ENCODE data around the gene UNCX.
A peak's percentile ranks its signal among the peaks of the same experiment; 100 is the strongest.
"Not testable (repeated sequence)": the region's sequence is repeated elsewhere in the genome, so short reads cannot be mapped to it uniquely, and the experiment has no call there.

Gene UNCX

DNA sequence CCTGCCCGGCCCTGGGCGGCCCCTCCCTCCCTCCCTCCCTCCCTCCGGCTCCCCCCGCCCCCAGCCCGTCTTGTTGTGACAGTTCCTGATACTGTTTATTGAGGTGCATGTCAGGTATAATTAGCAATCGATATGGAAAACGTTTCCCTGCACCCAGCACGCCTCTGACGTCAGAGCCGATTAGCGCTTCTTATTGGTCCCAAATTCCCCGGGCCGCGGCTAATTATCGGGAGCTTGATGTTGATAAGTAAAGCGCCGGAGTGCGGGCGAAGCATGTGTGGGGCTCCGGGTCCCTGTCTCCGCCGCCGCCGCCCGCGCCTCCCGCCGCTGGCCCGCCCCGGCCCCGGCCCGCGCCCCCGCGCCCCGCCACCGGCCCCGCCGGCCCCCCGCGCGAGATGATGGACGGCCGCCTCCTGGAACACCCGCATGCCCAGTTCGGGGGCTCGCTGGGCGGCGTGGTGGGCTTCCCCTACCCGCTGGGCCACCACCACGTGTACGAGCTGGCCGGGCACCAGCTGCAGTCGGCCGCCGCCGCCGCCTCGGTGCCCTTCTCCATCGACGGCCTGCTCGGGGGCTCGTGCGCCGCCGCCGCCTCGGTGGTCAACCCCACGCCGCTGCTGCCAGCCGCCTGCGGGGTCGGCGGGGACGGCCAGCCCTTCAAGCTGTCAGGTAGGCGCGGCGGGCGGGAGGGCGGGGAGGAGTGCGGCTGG is at the start of gene UNCX:
UNCX (plus strand) TSS at position 250 of the 710 bp plus-strand sequence; CDS start at position 396, 146 bp downstream.
- no peak for DNase-seq (ENCODE audit: low read depth)

DNA sequence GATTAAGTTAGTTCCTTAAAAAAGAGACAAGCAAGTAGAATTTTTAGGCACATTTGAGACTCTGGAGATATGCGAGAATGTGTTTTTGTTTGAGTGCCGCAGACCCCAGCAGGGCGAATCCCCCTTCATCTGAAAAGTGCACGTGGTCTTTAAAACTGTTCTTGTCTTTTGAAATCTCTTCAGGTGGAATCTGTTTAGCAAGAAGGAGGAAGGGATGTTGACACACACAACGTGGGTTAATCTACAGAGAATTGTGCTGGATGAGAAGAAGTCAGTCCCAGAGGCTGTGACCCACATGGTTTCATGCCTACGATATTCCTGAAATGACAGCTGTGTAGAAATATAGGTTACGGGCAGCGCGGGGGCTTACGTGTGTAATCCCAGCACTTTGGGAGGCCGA is 45.5 kb upstream of the UNCX start:
- DNase-seq (ENCODE audit: low read depth): no peak

DNA sequence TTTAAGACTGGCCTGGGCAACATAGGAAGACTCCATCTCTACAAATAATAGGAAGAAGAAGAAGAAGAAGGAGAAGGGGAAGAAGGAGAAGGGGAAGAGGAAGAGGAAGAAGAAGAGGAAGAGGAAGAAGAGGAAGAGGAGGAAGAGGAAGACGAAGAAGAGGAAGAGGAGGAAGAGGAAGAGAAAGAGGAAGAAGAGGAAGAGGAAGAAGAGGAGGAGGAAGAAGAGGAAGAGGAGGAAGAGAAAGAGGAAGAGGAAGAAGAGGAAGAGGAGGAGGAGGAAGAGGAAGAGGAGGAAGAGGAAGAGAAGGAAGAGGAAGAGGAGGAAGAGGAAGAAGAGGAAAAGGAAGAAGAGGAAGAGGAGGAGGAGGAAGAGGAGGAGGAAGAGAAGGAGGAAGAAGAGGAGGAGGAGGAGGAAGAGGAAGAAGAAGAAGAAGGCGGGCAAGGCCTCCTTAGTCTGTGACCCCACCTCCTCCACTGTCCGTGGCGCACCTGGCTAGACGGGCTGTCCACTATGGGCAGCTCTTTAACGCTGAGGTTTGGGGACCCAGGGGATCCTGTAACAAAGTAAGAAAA is 43.9 kb upstream of the UNCX start:
- DNase-seq (ENCODE audit: low read depth): no peak

DNA sequence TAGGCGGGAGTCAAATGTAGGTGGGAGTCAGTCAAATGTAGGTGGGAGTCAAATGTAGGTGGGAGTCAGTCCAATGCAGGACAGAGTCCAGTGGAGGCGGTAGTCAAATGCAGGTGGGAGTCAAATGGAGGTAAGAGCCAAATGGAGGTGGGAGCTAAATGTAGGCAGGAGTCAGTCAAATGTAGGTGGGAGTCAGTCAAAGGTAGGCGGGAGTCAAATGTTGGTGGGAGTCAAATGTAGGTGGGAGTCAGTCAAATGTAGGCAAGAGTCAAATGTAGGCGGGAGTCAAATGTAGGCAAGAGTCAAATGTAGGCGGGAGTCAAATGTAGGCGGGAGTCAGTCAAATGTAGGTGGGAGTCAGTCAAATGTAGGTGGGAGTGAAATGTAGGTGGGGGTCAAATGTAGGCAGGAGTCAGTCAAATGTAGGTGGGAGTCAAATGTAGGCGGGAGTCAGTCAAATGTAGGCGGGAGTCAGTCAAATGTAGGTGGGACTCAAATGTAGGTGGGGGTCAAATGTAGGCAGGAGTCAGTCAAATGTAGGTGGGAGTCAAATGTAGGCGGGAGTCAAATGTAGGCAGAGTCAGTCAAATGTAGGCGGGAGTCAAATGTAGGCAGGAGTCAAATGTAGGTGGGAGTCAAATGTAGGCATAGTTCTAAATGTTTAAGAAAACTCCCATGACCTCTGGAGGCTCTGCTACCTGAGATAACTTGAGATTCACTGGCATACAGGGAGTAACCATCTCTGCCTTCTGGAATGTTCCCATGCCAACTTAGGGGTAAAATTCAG is 42.5 kb upstream of the UNCX start:
- DNase-seq (ENCODE audit: low read depth): no peak

DNA sequence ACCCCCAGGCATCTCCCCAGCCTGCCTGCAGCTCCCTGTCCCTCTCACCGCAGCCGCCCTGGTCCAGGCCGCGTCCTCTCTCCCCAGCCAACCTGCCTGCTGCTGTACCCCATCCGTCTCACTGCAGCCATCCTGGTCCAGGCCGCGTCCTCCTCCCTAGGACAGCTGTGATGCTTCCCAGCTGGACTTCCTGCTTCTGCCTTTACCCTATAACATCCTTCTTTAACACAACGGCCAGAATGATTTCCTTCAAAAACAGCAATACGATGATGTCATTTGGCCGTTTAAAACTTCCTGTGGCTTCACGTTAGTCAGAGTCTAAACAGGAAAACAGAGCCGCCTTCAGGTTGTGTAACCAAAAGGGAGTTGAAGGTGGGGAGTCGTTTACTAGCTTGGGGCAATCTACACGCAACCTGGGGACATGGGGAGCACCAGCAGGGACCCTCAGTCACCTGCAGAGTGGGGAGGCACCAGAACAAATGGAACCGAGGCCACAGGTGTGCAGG is 40.4 kb upstream of the UNCX start:
- DNase-seq (ENCODE audit: low read depth): no peak

DNA sequence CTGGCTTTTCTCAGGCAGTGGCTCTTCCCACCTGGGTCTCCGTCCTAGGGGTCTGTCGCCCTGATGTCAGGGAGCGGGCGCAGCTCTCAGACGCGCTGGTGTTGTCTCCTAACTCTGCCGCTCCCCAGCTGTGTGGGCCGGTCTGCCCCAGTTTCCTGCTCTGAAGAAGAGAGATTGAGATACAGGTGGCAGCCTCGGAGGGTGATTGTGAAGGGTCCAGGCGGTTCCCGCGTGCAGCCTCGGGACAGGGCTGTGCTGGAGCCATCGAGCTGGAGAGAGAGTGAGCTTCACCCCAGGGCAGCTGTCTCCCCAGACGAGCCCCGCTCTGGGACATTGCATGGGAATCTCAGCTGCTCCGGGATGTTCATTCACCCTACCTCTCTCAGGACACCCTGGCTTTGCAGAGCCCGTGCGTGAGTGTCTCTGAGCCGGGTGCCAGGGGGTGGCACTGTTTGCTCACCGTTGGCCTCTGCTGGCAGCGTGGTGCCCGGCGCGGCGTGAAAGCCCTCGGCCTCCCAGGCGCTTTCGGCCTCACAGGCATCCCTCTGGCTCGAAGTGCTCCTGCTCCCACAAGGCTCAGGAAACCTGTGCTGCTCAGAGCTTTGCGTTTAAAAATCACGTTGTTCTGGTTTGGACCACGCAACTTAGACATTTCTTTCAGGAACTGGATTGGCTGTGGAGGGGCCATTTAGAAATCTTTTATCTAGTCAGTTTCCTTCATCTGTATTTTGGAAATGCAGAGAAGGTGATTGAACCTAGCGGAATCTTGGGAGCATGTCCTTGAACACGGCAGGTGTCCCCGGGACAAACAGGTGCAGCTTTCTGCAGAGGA is 38.9 kb upstream of the UNCX start:
- DNase-seq (ENCODE audit: low read depth): peak; percentile 25

DNA sequence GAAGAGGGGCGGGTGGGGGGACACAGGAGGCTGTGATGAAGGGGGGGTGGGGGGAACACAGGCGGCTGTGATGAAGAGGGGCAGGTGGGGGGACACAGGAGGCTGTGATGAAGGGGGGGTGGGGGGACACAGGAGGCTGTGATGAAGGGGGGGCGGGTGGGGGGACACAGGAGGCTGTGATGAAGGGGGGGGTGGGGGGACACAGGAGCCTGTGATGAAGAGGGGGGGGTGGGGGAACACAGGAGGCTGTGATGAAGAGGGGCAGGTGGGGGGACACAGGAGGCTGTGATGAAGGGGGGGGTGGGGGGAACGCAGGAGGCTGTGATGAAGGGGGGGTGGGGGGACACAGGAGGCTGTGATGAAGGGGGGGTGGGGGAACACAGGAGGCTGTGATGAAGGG is 36.2 kb upstream of the UNCX start:
- DNase-seq (ENCODE audit: low read depth): not testable (repeated sequence)

DNA sequence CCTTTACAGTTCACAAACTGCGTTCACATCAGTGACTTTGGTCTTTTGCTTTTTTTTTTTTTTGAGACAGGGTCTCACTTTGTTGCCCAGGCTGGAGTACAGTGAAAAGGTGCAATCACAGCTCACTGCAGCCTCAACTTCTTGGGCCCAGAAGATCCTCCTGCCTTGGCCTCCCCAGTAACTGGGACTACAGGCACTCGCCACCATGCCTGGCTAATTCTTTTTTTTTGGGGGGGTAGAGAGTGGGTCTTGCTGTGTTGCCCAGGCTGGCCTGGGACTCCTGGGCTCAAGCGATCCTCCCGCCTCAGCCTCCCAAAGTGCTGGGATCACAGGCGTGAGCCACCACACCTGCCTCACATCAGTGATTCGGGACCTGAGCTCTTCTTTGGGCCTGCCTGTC is 35.7 kb upstream of the UNCX start:
- no peak for DNase-seq (ENCODE audit: low read depth)

DNA sequence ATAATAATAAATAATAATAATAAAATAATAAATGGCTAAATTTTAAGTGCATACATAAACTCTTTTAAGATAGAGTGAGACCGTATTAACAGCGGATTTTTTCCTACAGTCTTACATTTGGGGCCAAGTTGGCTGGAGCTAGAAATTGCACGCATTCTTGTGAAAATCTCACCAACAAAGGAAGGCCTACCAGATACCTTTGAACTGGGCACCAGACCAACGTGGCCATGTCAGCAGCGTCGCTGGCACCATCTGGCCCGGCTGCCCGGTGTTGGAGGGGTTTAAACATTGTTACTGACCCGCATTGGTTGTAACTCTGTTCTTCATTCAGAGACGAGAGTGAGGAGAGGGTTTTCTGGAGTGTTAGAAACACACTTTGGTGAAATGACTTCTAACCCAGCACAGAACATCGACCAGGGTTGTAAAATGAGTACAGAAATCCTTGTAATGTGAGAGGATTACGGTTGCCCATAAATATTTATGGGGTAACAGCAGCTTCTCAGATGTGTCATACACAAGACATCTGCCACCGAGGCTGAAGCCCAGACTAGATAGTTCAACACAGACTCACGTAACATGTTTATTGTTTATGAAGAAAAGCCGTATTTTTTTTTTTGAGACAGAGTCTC is 34.6 kb upstream of the UNCX start:
- no peak for DNase-seq (ENCODE audit: low read depth)

DNA sequence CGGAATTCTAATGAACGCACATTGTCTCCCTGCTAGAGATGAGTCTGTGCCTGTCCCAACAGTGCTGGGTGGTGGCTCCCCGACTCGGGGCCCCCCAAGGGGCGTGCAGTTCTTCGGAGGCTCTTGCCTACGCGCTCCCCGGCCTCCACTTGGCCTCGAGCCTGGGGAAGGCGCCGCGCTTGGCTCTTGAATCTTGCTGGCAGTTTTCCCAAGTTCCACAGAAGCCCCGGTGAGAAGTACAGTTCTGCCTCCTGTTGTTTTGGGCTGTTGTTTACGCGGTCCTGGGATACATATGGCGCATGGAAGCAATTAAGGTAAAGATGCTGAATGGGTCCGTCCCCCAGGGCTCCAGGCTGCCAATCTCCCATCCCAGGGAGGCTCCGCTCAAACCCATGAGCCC is 32.6 kb upstream of the UNCX start:
- no peak for DNase-seq (ENCODE audit: low read depth)

DNA sequence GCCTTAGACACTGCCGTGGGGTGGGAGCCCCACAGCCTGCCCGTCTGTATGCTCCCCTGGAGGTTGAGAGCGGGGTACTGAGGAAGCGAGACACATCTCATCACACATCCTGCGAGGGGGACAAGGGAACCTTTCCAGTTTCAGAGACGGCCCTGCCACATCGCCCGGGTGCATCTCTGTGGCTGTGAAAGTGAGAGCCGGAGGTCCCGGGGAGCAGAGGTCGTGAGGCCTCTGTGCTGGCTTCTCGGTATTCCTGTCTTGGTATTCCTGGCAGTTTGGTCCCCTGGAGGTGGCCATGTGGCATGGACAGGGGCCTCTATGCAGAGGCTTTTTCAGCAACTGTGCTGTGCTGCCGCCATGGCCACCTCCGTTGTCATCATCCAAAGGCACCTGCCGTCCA is 30.8 kb upstream of the UNCX start:
- DNase-seq (ENCODE audit: low read depth): no peak

DNA sequence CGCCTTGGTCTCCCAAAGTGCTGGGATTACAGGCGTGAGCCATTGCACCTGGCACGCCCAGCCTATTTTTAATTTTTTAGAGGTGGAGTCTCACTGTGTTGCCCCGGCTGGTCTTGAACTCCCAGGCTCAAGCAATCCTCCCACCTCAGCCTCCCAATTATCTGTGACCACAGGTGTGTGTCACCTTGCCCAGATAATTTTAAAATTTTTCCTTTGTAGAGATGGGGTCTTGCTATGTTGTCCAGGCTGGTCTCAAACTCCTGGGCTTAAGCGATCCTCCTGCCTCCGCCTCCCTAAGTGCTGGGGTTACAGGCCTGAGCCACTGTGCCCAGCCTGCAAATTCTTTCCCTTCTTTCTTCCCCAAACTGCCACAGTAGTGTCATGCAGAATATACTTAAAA is 29.8 kb upstream of the UNCX start:
- DNase-seq (ENCODE audit: low read depth): not testable (repeated sequence)

DNA sequence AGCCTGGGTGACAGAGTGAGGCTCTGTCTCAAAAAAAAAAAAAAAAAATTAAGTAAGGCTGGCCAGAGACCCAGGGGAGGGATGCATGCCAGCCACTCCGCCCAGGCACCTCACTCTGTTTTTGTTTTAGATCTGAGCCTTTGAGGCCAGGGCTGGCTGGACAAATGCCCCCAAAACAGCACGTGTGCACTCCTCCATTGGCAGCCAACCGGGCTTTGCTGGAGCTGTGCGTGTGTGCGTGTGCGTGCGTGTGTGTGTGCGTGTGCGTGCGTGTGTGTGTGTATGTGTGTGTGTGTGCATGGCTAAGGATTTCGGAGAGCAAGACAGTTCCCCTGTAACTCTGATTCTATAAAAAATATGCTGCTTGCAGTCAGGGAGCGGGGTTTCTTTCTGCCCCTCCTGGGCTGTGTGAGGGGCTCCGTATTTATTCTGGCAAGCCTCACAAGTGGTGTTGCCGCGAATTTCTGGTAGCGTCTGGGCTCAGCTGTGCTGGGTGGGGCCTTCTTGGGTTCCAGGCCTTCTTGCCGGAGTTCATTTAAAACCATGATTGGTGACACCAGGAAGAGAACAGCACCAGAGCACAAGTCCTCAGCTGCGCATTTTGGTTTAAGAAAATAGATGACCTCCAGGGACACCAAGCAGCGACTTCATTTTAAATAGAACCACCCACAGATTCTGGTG is 28.1 kb upstream of the UNCX start:
- DNase-seq (ENCODE audit: low read depth): no peak

DNA sequence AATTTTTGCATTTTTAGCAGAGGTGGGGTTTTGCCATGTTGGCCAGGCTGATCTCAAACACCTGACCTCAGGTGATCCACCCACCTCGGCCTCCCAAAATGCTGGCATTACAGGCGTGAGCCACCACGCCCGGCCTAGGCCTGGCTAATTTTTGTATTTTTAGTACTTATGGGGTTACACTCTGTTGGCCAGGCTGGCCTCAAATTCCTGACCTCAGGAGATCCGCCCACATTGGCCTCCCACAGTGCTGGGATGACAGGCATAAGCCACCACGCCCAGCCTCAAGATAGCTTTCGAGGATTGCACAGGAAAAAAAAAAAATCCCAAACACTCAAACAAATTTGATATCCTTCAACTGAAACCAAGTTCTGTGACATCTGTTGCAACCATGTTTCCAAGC is 26.9 kb upstream of the UNCX start:
- DNase-seq (ENCODE audit: low read depth): not testable (repeated sequence)

DNA sequence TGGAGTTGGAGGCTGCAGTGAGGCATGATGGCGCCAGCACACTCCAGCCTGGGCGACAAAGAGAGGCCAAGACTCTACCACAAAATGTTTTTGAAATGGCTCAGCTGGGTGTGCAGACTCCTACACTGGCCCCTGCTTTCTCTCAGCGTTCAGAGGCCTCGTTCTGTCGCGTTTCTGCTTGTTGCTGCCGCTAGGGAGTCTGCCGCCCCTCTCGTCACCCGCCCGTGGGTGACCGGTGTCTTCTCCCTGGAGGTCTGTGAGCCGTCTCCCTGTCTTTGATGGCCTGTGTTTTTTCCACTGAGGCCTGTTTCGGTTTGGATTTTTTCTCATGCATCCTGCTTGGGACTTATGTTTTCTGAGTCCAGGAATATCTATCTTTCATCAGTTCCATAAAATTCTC is 23.6 kb upstream of the UNCX start:
- no peak for DNase-seq (ENCODE audit: low read depth)

DNA sequence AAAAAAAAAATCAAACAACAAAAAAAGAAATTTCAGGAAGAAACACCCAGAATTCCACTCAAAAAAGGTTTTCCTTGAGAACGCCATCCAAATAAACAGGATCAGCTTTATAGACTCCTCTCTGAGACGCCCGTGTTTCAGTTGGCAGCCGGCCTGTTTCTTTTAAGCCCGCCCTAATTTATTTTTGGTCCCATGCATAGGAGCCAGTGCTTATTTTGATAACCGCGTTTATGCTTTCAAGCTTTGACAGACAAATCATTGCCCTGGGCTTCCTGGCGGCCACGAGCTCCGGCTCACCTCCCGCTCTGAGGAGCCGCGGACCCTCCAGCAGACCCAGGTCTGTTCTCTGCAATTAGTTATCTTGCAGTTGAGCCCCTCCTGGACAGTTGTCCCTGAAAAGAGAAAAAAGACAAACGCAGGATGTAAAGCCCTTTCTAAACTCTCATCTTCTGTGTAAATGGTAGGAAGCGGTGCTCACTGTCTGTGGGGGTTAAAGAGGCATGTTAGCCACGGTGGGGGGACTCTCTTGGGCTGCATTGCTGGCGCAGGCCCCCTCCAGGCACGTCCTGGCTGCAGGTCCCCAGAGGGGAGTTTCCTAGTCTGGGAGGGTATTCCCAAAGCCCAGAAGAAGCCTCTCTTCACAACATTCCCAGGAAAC is 22.2 kb upstream of the UNCX start:
- DNase-seq (ENCODE audit: low read depth): no peak

DNA sequence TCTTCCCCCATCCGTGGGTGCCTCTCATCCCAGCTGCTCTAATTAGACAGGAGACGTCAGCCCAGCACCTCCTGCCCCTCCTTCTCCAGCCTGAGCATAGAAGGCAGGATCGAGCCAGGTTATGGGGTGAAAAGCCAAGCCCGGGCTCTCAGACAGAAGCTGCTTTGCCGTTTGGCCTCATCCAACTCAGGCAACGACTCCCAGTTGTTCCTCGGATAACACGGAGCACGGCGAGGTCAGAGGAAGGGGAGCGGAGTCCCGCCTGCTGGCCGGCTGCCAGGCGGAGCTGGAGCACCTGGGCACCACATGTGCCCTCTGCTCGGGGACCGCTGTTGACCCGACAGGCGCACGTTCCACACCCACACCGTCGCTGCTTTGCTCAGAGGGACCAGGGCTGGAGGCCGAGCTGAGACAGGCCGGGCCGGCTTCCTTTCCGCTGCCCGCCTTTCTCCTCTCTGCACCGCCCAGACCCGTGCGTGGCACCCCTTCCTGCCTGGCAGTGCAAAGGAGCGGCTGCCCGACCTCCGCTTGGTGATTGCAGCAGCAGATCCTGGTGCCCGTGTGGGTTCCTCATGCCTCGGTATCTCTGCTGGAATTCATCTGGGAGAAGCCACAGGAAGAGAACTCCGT is 21.6 kb upstream of the UNCX start:
- DNase-seq (ENCODE audit: low read depth): no peak

DNA sequence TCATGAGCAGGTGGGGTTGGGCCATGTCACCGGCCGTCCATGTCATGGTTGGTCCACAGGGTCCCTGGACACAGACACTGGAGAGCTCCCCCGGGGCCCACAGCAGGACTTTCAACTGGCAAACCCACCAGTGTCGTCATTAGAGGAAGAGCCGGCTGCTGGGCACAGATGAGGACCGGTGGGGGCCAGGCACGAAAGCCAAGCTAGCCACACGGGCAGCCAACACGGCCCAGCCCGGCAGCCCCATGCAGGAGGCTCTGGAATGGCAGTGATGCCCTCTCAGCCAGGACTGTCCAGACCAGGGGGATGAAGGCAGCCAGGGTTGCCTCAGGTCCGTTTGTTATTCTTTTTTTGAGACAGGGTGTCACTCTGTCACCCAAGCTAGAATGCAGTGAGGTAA is 21.1 kb upstream of the UNCX start:
- DNase-seq (ENCODE audit: low read depth): no peak

DNA sequence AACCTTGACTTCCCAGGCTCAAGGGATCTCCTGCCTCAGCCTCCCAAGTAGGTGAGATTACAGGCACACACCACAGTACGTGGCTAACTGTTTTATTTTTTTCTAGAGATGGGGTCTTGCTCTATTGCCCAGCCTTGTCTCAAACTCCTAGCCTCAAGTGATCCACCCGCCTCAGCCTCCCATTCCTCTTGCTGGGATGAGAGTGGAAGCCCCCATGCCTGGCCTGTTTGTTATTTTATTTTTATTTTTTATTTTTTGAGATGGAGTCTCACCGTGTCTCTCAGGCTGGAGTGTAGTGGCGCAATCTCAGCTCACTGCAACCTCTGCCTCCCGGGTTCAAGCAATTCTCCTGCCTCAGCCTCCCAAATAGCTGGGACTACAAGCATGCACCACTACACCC is 20.6 kb upstream of the UNCX start:
- not testable (repeated sequence) for DNase-seq (ENCODE audit: low read depth)

DNA sequence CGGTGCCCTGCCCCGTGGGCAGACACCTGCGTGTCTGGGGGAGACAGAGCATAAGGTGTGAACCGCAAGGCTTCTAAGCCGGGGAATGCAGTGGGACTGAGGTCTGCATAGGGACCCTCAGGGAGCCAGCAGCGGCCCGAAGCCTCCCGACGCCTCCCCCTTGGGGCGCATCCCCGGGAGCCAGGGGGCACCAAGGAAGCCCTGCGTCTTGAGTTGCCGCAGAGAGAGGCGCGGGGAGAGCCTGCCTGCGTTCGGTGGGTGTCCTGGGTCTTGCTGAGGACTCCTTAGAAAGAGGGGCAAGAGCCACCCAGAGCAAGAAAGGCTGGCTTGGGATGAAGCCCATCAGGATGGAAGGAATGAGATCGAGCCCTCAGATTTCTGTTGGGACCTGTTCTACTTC is 18.2 kb upstream of the UNCX start:
- DNase-seq (ENCODE audit: low read depth): no peak
